ENCODE results near the gene KRTAP10-2. TPM values are rescaled to one million over a fixed set of nuclear protein-coding genes. Genes with fewer than 3 reads are reported as not detected.

The KRTAP10-2 gene
- total and polyA plus RNA-seq, 9 of the 15 experiments (the other 6 are each of a cell fraction or from before 2014, with no cell fraction given): not detected

DNA sequence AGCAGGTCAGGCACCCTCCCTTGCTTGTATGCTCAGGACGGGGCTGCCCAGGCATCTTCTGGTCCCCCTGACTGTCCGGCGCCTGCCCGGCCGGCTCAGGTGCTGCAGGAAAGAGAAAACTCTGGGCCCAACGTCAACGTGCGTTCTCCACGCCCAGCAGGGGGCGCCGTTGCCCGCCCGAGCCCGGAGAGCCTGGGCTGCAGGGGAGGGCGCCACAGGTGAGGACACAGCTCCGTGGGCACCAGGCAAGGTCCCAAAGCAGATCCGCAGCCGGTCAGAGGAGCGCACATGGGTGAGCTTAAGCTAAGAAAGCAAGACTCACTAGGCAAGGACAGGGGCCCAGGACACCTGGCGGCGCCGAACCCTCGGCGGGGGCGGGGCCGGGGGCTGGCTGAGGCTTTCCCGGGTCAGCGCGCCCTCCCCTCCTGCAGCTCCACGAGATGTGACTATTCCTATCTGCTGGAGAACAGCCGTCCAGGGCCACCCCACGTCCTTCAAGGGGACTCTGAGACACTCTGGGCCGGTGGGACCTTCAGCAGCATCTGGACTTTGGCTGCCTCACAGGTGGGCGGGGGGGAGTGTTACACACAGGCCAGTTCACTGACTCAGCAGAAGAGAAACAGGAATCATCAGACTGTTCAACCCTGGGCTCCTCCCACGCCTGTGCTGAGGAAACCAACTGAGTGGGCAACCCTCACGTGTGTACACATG lies 40.6 kb downstream of the KRTAP10-2 start (continued):
- peak; percentile 89 for TF ChIP-seq ARID2 (IDR thresholded peaks at IDR 0.05)
- no peak for TF ChIP-seq KAT2B (IDR thresholded peaks at IDR 0.05; ENCODE audit: low read depth, low read length)
- no peak for TF ChIP-seq RBM17 (IDR thresholded peaks at IDR 0.05; ENCODE audit: borderline replicate concordance, low read depth, low read length)
- peak; percentile 66 for TF ChIP-seq MAFG (tag; conservative IDR thresholded peaks at IDR 0.05)
- no peak for TF ChIP-seq ZNF76 (CRISPR knock-in tag; IDR thresholded peaks at IDR 0.05; ENCODE audit: borderline replicate concordance)
- 0 out of 2 replicates have a peak, but pooled peaks have one; percentile 14 for TF ChIP-seq RREB1 (CRISPR knock-in tag; IDR thresholded peaks at IDR 0.05)
- TF ChIP-seq TFAP4 (CRISPR knock-in tag; IDR thresholded peaks at IDR 0.05; ENCODE audit: borderline replicate concordance): peak; percentile 72; the same call in 1 of the 2 replicates
- no peak for TF ChIP-seq TBL1XR1 (IDR thresholded peaks at IDR 0.05; ENCODE audit: low read length in 2 of 2)
- TF ChIP-seq MAFF (IDR thresholded peaks at IDR 0.05; ENCODE audit: low read length): peak; percentile 31; the same call in 1 of the 2 replicates
- TF ChIP-seq NRF1 (conservative IDR thresholded peaks at IDR 0.05 in 1 of 2, IDR thresholded peaks at IDR 0.05 in 1 of 2): peak; percentile 18 to 39; a peak in 2 of 4 replicates
- no peak for TF ChIP-seq FOS (IDR thresholded peaks at IDR 0.05; ENCODE audit: extremely low read depth, insufficient read length)
- TF ChIP-seq ELF1 (tag; IDR thresholded peaks at IDR 0.05): no peak
- peak; percentile 46; the same call in 1 of the 2 replicates for TF ChIP-seq BHLHE40 (IDR thresholded peaks at IDR 0.05; ENCODE audit: low read length)
- TF ChIP-seq HDGF (IDR thresholded peaks at IDR 0.05): 0 out of 2 replicates have a peak, but pooled peaks have one; percentile 34
- TF ChIP-seq AFF4 (CRISPR knock-in tag; IDR thresholded peaks at IDR 0.05): peak; percentile 78; the same call in 1 of the 2 replicates
- TF ChIP-seq SP1 (CRISPR knock-in tag; IDR thresholded peaks at IDR 0.05): 0 out of 2 replicates have a peak, but pooled peaks have one; percentile 36
- TF ChIP-seq ATF1 (CRISPR knock-in tag; IDR thresholded peaks at IDR 0.05): no peak
- TF ChIP-seq ATF1 (tag; IDR thresholded peaks at IDR 0.05): peak; percentile 48; the same call in 1 of the 2 replicates

Data from K562 (cell line).